Measurements from ENCODE around the gene TIMM10B. TPM values are rescaled to one million over a fixed set of nuclear protein-coding genes. Genes with fewer than 3 reads are reported as not detected.
A peak's percentile ranks its signal among the peaks of the same experiment; 100 is the strongest.

TIMM10B gene, protein sequence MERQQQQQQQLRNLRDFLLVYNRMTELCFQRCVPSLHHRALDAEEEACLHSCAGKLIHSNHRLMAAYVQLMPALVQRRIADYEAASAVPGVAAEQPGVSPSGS
- total RNA-seq (38.5 and 47.4 TPM in 2 replicates), polyA plus RNA-seq (33.6 and 40.9 TPM in 2 replicates), polyA minus RNA-seq (ENCODE audit: low replicate concordance) (12.6 and 13.8 TPM in 2 replicates)
- 27.9 and 31.7 TPM in 2 replicates for polyA plus RNA-seq (2012)

DNA sequence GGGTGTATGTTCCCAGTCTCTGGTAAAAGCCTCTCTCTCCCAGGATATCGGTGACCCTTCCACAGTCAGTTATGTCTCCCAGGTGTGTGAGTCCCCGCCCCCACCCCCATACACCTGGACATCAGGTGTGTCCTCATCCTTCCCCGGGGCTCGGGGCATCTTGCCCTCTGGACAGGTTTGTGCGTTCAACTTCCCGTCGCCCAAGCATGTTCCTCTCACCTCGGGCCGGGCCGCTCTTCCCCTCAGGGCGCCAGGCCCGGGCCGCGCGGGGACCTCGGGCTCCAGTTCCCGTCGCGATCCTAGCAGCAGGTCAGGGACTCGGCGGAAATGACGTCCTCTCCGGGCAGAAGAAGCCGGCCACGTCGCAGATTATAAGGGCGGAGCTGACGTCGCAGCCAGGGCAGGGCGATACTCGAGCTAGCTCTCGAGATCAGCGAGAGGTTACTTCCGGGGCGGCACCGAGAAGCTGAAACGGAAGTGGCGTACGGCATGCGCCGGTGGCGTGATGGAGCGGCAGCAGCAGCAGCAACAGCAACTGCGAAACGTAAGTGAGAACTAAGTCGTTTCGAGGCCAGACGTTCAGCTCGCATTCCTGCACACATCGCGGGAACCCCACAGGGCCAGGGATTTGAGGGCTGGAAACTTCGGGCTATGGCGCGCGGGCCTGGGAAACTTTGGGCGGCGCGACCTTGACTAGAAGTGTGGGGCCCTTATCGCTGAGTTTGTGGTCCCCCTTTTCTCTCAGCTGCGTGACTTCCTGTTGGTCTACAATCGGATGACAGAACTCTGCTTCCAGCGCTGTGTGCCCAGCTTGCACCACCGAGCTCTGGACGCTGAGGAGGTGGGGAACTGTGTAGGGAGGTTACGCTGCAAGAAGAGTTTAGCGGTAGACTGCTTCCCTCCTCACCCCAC, at the start of gene TIMM10B, which contains the start of gene ARFIP2:
TIMM10B (plus strand) TSS at position 490 of the 912 bp plus-strand sequence; CDS start at position 506, 16 bp downstream.
ARFIP2 (minus strand) TSS at position 320 of the 912 bp plus-strand sequence. CDS start 910 bp downstream, outside the sequence.
- TF ChIP-seq EZH2 (IDR thresholded peaks at IDR 0.05; ENCODE audit: low read length, missing control alignments): no peak
- no peak for TF ChIP-seq CTCF (conservative IDR thresholded peaks at IDR 0.05 in 1 of 2, IDR thresholded peaks at IDR 0.05 in 1 of 2; ENCODE audit: low read depth in 1 of 2, low read length in 2 of 2)
- H3K36me3 ChIP-seq (ENCODE audit: control insufficient read depth, insufficient read depth, low read length): peaks cover 20% of the 10 kb centered on the region
- H3K4me2 ChIP-seq (ENCODE audit: extremely low read depth, insufficient read depth, low read length): peak within 1 kb of the TSS; percentile 98
- no peaks in the 10 kb centered on the region for H3K9me3 ChIP-seq (ENCODE audit: control insufficient read depth, insufficient read depth, low read depth, low read length)
- H4K20me1 ChIP-seq (ENCODE audit: control insufficient read depth, extremely low read depth, insufficient read depth, low read length): no peaks in the 10 kb centered on the region
- H3K9ac ChIP-seq (ENCODE audit: insufficient read depth, low read length): peak within 1 kb of the TSS; percentile 94
- DNase-seq (ENCODE audit: low read depth in 2 of 2): peak; percentile 98
- peak within 1 kb of the TSS; percentile 71 to 89 (median 86) for H3K4me3 ChIP-seq (replicated peaks in 1 of 4; ENCODE audit: control extremely low read depth in 1 of 4, insufficient read depth in 1 of 4, low read depth in 3 of 4, low read length in 4 of 4)
- H3K27me3 ChIP-seq (ENCODE audit: control insufficient read depth, insufficient read depth, low read length): no peaks in the 10 kb centered on the region
- H3K4me1 ChIP-seq (ENCODE audit: control insufficient read depth, extremely low read depth, insufficient read depth, low read length): peaks cover 14% of the 10 kb centered on the region
- H2AFZ ChIP-seq (ENCODE audit: low read length): peak within 1 kb of the TSS; percentile 54
- peaks cover 44% of the 10 kb centered on the region for H3K79me2 ChIP-seq (ENCODE audit: control insufficient read depth, insufficient read depth, low read length)
- peak within 1 kb of the TSS; percentile 99 for H3K27ac ChIP-seq (ENCODE audit: insufficient read depth, low read length)

DNA sequence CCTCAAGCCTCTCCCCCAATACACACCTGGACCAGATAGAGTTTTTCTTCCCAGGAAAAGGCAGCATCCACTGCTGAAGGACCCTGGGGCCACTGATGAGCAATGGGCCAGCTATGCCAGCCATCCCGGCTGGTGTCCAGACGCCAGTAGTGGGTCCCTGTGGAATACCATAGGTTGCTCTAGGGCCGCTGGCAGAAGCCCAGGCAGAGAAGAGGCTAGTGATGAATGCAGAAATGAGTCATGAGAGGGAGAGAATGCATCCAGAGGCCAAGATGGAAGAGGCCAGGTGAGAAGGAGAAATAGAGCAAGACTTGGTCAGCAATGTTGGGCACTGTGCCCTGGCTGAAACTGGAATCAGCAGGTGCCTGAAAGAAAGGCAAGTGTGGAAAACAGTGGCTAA, 49.4 kb upstream of the TIMM10B start:
- Histone ChIP-seq H3K9me3 (ENCODE audit: control insufficient read depth, insufficient read depth, low read depth, low read length) (no peaks in the 10 kb centered on the region), H2AFZ (ENCODE audit: low read length) (no peak overlapping the region), H3K4me2 (ENCODE audit: extremely low read depth, insufficient read depth, low read length) (no peak overlapping the region), H3K79me2 (ENCODE audit: control insufficient read depth, insufficient read depth, low read length) (no peaks in the 10 kb centered on the region), H3K9ac (ENCODE audit: insufficient read depth, low read length) (no peak overlapping the region), H3K27me3 (ENCODE audit: control insufficient read depth, insufficient read depth, low read length) (no peaks in the 10 kb centered on the region), H3K4me3 (replicated peaks in 1 of 4; ENCODE audit: control extremely low read depth in 1 of 4, insufficient read depth in 1 of 4, low read depth in 3 of 4, low read length in 4 of 4) (no peak overlapping the region), H3K36me3 (ENCODE audit: control insufficient read depth, insufficient read depth, low read length) (no peaks in the 10 kb centered on the region), H3K27ac (ENCODE audit: insufficient read depth, low read length) (no peak overlapping the region), H3K4me1 (ENCODE audit: control insufficient read depth, extremely low read depth, insufficient read depth, low read length) (no peaks in the 10 kb centered on the region), H4K20me1 (ENCODE audit: control insufficient read depth, extremely low read depth, insufficient read depth, low read length) (no peaks in the 10 kb centered on the region)
- peak in 1 of 2 donors; percentile 79 for DNase-seq (ENCODE audit: low read depth in 2 of 2)
- TF ChIP-seq EZH2 (IDR thresholded peaks at IDR 0.05; ENCODE audit: low read length, missing control alignments): no peak
- TF ChIP-seq CTCF (conservative IDR thresholded peaks at IDR 0.05 in 1 of 2, IDR thresholded peaks at IDR 0.05 in 1 of 2; ENCODE audit: low read depth in 1 of 2, low read length in 2 of 2): no peak

- Histone ChIP-seq H3K4me1 (ENCODE audit: control insufficient read depth, extremely low read depth, insufficient read depth, low read length) (no peaks in the 10 kb centered on the region), H3K4me2 (ENCODE audit: extremely low read depth, insufficient read depth, low read length) (no peak overlapping the region), H3K9me3 (ENCODE audit: control insufficient read depth, insufficient read depth, low read depth, low read length) (no peaks in the 10 kb centered on the region), H3K27me3 (ENCODE audit: control insufficient read depth, insufficient read depth, low read length) (no peaks in the 10 kb centered on the region), H3K9ac (ENCODE audit: insufficient read depth, low read length) (no peak overlapping the region), H3K79me2 (ENCODE audit: control insufficient read depth, insufficient read depth, low read length) (no peaks in the 10 kb centered on the region), H3K36me3 (ENCODE audit: control insufficient read depth, insufficient read depth, low read length) (no peaks in the 10 kb centered on the region), H3K4me3 (replicated peaks in 1 of 4; ENCODE audit: control extremely low read depth in 1 of 4, insufficient read depth in 1 of 4, low read depth in 3 of 4, low read length in 4 of 4) (no peak overlapping the region), H2AFZ (ENCODE audit: low read length) (no peak overlapping the region), H3K27ac (ENCODE audit: insufficient read depth, low read length) (no peak overlapping the region), H4K20me1 (ENCODE audit: control insufficient read depth, extremely low read depth, insufficient read depth, low read length) (no peaks in the 10 kb centered on the region)
- DNase-seq (ENCODE audit: low read depth in 2 of 2): no peak
- TF ChIP-seq CTCF (conservative IDR thresholded peaks at IDR 0.05 in 1 of 2, IDR thresholded peaks at IDR 0.05 in 1 of 2; ENCODE audit: low read depth in 1 of 2, low read length in 2 of 2): no peak
- no peak for TF ChIP-seq EZH2 (IDR thresholded peaks at IDR 0.05; ENCODE audit: low read length, missing control alignments)
Measured at GRCh38 chr11:6433998-6434660, 47.2 kb upstream of the TIMM10B start.

All from fibroblast of lung (primary cell).